ENCODE data around the gene SAXO1.

The SAXO1 gene

DNA sequence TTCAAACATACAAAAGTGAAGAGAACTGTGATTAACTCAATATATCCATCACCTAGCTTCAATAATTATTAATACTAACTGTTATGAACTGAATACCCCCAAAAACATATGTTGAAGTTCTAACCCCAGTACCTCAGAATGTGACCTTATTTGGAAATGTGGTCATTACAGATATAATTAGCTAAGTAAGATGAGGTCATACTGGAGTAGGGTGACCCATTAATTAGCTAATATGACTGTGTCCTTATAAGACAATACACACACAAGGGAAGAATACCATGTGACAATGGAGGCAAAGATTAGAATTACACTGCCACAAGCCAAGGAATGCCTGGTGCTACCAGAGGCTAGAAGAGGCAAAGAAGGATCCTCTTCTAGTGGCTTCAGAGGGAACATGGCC, 24.0 kb upstream of the SAXO1 start:
- TF ChIP-seq POLR2AphosphoS5 (IDR thresholded peaks at IDR 0.05; ENCODE audit: low read depth) (no peak), SPI1 (IDR thresholded peaks at IDR 0.05; ENCODE audit: borderline replicate concordance, low read depth) (no peak), CTCF (IDR thresholded peaks at IDR 0.05; ENCODE audit: insufficient read depth, low read length) (no peak)
- Histone ChIP-seq H3K4me3 (replicated peaks; ENCODE audit: insufficient read depth, low read length) (no peak overlapping the region), H3K27me3 (ENCODE audit: insufficient read depth, poor library complexity, severe bottlenecking) (no peaks in the 10 kb centered on the region), H3K27ac (replicated peaks) (no peak overlapping the region)
- no peak for DNase-seq (ENCODE audit: low read depth in 1 of 2, low spot score in 1 of 2)

GRCh38 chr9:19050637-19051591, 17.9 kb upstream of the SAXO1 start:
- TF ChIP-seq POLR2AphosphoS5 (IDR thresholded peaks at IDR 0.05; ENCODE audit: low read depth), result no peak
- TF ChIP-seq, protein P1, sequence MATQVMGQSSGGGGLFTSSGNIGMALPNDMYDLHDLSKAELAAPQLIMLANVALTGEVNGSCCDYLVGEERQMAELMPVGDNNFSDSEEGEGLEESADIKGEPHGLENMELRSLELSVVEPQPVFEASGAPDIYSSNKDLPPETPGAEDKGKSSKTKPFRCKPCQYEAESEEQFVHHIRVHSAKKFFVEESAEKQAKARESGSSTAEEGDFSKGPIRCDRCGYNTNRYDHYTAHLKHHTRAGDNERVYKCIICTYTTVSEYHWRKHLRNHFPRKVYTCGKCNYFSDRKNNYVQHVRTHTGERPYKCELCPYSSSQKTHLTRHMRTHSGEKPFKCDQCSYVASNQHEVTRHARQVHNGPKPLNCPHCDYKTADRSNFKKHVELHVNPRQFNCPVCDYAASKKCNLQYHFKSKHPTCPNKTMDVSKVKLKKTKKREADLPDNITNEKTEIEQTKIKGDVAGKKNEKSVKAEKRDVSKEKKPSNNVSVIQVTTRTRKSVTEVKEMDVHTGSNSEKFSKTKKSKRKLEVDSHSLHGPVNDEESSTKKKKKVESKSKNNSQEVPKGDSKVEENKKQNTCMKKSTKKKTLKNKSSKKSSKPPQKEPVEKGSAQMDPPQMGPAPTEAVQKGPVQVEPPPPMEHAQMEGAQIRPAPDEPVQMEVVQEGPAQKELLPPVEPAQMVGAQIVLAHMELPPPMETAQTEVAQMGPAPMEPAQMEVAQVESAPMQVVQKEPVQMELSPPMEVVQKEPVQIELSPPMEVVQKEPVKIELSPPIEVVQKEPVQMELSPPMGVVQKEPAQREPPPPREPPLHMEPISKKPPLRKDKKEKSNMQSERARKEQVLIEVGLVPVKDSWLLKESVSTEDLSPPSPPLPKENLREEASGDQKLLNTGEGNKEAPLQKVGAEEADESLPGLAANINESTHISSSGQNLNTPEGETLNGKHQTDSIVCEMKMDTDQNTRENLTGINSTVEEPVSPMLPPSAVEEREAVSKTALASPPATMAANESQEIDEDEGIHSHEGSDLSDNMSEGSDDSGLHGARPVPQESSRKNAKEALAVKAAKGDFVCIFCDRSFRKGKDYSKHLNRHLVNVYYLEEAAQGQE (IDR thresholded peaks at IDR 0.05; ENCODE audit: insufficient replicate concordance, low read depth), result no peak
- no peak for TF ChIP-seq GABPA (IDR thresholded peaks at IDR 0.05; ENCODE audit: low read depth)
- no peak for TF ChIP-seq CTCF (IDR thresholded peaks at IDR 0.05; ENCODE audit: insufficient read depth, low read length)
- TF ChIP-seq SPI1 (IDR thresholded peaks at IDR 0.05; ENCODE audit: borderline replicate concordance, low read depth), result no peak
- no peak for DNase-seq (ENCODE audit: low read depth in 1 of 2, low spot score in 1 of 2)
- Histone ChIP-seq H3K4me3 (replicated peaks; ENCODE audit: insufficient read depth, low read length) (peak overlapping the region; percentile 74), H3K27me3 (ENCODE audit: insufficient read depth, poor library complexity, severe bottlenecking) (no peaks in the 10 kb centered on the region), H3K27ac (replicated peaks) (no peak overlapping the region)

DNA sequence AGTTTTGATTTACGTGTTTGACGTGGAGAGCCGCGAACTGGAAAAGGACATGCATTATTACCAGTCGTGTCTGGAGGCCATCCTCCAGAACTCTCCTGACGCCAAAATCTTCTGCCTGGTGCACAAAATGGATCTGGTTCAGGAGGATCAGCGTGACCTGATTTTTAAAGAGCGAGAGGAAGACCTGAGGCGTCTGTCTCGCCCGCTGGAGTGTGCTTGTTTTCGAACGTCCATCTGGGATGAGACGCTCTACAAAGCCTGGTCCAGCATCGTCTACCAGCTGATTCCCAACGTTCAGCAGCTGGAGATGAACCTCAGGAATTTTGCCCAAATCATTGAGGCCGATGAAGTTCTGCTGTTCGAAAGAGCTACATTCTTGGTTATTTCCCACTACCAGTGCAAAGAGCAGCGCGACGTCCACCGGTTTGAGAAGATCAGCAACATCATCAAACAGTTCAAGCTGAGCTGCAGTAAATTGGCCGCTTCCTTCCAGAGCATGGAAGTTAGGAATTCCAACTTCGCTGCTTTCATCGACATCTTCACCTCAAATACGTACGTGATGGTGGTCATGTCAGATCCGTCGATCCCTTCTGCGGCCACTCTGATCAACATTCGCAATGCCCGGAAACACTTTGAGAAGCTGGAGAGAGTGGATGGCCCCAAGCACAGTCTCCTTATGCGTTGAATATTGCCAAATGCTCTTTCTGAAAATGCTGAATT, 17.1 kb upstream of the SAXO1 start:
- peak overlapping the region; percentile 74 for H3K4me3 ChIP-seq (replicated peaks; ENCODE audit: insufficient read depth, low read length)
- no peaks in the 10 kb centered on the region for H3K27me3 ChIP-seq (ENCODE audit: insufficient read depth, poor library complexity, severe bottlenecking)
- H3K27ac ChIP-seq (replicated peaks), result peak overlapping the region; percentile 87
- peak; percentile 10 to 13 for DNase-seq (ENCODE audit: low read depth in 1 of 2, low spot score in 1 of 2)
- TF ChIP-seq, protein P1 (IDR thresholded peaks at IDR 0.05; ENCODE audit: insufficient replicate concordance, low read depth), result no peak
- TF ChIP-seq SPI1 (IDR thresholded peaks at IDR 0.05; ENCODE audit: borderline replicate concordance, low read depth), result no peak
- TF ChIP-seq POLR2AphosphoS5 (IDR thresholded peaks at IDR 0.05; ENCODE audit: low read depth), result no peak
- no peak for TF ChIP-seq GABPA (IDR thresholded peaks at IDR 0.05; ENCODE audit: low read depth)
- no peak for TF ChIP-seq CTCF (IDR thresholded peaks at IDR 0.05; ENCODE audit: insufficient read depth, low read length)

Measured in HL-60 (cell line).